Ishikawa (cell line): ENCODE results near the gene PBX4.

Experiments
- CEBPB ChIP-seq: IDR thresholded peaks from 2 replicates; pipeline ENCODE4 v1.6.1; 2012
- CREB1 ChIP-seq: IDR thresholded peaks from 2 replicates; pipeline ENCODE4 v1.6.1; 2012; ENCODE audit warnings: low read depth
- EGR1 ChIP-seq: IDR thresholded peaks from 2 replicates; pipeline ENCODE4 v1.6.1; 2012
- EP300 ChIP-seq: IDR thresholded peaks from 2 replicates; pipeline ENCODE4 v1.6.1; 2012; ENCODE audit warnings: borderline replicate concordance
- FOXM1 ChIP-seq: IDR thresholded peaks from 2 replicates; pipeline ENCODE4 v1.6.1; 2012; ENCODE audit warnings: low read depth, borderline replicate concordance
- NFIC ChIP-seq: IDR thresholded peaks from 2 replicates; pipeline ENCODE4 v1.6.1; 2012
- RAD21 ChIP-seq: IDR thresholded peaks from 2 replicates; pipeline ENCODE4 v1.6.1; 2012; ENCODE audit warnings: low read depth
- REST ChIP-seq: IDR thresholded peaks from 2 replicates; pipeline ENCODE4 v1.6.1; 2012; ENCODE audit warnings: low read depth, mild to moderate bottlenecking
- TAF1 ChIP-seq: IDR thresholded peaks from 2 replicates; pipeline ENCODE4 v1.6.1; 2012; ENCODE audit warnings: low read depth, mild to moderate bottlenecking
- TCF12 ChIP-seq: IDR thresholded peaks from 2 replicates; pipeline ENCODE4 v1.6.1; 2012; ENCODE audit warnings: low read depth
- TEAD4 ChIP-seq: IDR thresholded peaks from 2 replicates; pipeline ENCODE4 v1.6.1; 2012
- YY1 ChIP-seq: IDR thresholded peaks from 2 replicates; pipeline ENCODE4 v1.6.1; 2012; ENCODE audit warnings: low read depth
- ZBTB7A ChIP-seq: IDR thresholded peaks from 2 replicates; pipeline ENCODE4 v1.6.1; 2012; ENCODE audit warnings: low read depth
- TF ChIP-seq, protein P1 (sequence below): IDR thresholded peaks from 2 replicates; pipeline ENCODE4 v1.6.1; 2012
- TF ChIP-seq, protein P2 (sequence below): IDR thresholded peaks from 2 replicates; pipeline ENCODE4 v1.6.1; 2012

The PBX4 gene

GRCh38 chr19:19661675-19662251 is 43.3 kb upstream of the PBX4 start:
- TF ChIP-seq, protein P1, sequence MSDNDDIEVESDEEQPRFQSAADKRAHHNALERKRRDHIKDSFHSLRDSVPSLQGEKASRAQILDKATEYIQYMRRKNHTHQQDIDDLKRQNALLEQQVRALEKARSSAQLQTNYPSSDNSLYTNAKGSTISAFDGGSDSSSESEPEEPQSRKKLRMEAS, result no peak
- TF ChIP-seq RAD21 (no peak), REST (no peak), EP300 (no peak), TAF1 (no peak), CEBPB (no peak), ZBTB7A (no peak)
- TF ChIP-seq, protein P2, sequence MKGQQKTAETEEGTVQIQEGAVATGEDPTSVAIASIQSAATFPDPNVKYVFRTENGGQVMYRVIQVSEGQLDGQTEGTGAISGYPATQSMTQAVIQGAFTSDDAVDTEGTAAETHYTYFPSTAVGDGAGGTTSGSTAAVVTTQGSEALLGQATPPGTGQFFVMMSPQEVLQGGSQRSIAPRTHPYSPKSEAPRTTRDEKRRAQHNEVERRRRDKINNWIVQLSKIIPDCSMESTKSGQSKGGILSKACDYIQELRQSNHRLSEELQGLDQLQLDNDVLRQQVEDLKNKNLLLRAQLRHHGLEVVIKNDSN, result no peak

GRCh38 chr19:19661141-19661674 is 42.7 kb upstream of the PBX4 start:
- TF ChIP-seq RAD21, result no peak
- no peak for TF ChIP-seq EGR1
- no peak for TF ChIP-seq CREB1
- TF ChIP-seq CEBPB, result no peak
- no peak for TF ChIP-seq REST
- no peak for TF ChIP-seq FOXM1
- TF ChIP-seq TEAD4, result no peak
- TF ChIP-seq YY1, result no peak
- TF ChIP-seq, protein P1, result no peak
- TF ChIP-seq TAF1, result no peak
- TF ChIP-seq ZBTB7A, result no peak
- TF ChIP-seq NFIC, result no peak
- TF ChIP-seq TCF12, result no peak
- TF ChIP-seq, protein P2, result no peak
- no peak for TF ChIP-seq EP300

DNA sequence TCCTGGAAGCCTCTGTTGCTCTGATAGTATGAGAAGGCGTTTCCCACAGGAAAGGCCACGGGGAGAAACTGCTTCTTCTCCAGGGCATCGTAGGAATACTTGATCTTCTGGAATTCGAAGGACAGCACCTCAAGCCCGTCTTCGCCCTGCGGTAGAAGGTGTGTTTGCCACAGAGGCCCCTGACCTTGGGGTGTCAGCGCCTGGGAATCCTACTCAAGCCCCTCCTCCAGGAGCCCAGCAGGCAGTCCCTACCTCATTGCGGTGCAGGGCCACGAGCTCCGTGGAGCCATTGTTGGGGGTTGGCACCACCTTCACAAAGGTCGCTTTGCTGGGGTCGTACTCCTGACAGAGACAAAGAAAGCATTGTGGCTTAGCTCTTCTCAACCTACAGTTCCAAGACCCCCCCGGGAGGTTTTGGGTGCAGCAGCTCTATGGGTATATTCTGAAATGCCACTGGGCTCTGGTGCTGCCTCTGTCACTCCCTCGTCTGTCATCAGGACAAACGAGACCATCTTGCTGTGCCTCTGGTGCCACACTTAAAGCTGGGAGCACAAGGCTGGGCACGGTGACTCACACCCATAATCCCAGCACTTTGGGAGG is 41.3 kb upstream of the PBX4 start:
- TF ChIP-seq FOXM1 (no peak), ZBTB7A (no peak), TCF12 (no peak), CEBPB (no peak), TAF1 (no peak)
- TF ChIP-seq, protein P2, result no peak
- TF ChIP-seq, protein P1, result no peak

- TF ChIP-seq CREB1 (no peak), FOXM1 (no peak), EGR1 (no peak), ZBTB7A (no peak)
- TF ChIP-seq, protein P2, result no peak
These were observed 38.9 kb upstream of the PBX4 start for GRCh38 chr19:19657397-19657783.
